Measurements from ENCODE around the gene GALNT10.

DNA sequence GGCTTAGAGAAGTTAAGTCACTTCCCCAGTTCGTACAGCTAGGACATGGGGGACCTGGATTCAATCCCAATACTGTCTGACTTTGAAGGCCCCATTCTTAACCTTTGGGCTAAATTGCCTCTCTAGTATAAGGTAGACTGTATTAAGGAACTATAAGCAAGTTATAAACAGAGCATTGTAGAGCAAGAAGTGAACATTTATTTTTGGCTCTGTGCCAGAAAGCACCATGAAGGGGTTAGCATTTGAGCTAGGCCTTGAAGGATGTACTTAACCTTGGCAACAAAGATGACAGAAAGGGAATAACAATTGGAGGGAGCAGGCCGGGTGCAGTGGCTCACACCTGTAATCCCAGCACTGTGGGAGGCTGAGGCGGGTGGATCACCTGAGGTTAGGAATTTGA lies 32.8 kb downstream of the GALNT10 start:
- TF ChIP-seq, protein P1, sequence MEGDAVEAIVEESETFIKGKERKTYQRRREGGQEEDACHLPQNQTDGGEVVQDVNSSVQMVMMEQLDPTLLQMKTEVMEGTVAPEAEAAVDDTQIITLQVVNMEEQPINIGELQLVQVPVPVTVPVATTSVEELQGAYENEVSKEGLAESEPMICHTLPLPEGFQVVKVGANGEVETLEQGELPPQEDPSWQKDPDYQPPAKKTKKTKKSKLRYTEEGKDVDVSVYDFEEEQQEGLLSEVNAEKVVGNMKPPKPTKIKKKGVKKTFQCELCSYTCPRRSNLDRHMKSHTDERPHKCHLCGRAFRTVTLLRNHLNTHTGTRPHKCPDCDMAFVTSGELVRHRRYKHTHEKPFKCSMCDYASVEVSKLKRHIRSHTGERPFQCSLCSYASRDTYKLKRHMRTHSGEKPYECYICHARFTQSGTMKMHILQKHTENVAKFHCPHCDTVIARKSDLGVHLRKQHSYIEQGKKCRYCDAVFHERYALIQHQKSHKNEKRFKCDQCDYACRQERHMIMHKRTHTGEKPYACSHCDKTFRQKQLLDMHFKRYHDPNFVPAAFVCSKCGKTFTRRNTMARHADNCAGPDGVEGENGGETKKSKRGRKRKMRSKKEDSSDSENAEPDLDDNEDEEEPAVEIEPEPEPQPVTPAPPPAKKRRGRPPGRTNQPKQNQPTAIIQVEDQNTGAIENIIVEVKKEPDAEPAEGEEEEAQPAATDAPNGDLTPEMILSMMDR (IDR thresholded peaks at IDR 0.05; ENCODE audit: insufficient read depth, low read length), result no peak
- TF ChIP-seq, protein P2, sequence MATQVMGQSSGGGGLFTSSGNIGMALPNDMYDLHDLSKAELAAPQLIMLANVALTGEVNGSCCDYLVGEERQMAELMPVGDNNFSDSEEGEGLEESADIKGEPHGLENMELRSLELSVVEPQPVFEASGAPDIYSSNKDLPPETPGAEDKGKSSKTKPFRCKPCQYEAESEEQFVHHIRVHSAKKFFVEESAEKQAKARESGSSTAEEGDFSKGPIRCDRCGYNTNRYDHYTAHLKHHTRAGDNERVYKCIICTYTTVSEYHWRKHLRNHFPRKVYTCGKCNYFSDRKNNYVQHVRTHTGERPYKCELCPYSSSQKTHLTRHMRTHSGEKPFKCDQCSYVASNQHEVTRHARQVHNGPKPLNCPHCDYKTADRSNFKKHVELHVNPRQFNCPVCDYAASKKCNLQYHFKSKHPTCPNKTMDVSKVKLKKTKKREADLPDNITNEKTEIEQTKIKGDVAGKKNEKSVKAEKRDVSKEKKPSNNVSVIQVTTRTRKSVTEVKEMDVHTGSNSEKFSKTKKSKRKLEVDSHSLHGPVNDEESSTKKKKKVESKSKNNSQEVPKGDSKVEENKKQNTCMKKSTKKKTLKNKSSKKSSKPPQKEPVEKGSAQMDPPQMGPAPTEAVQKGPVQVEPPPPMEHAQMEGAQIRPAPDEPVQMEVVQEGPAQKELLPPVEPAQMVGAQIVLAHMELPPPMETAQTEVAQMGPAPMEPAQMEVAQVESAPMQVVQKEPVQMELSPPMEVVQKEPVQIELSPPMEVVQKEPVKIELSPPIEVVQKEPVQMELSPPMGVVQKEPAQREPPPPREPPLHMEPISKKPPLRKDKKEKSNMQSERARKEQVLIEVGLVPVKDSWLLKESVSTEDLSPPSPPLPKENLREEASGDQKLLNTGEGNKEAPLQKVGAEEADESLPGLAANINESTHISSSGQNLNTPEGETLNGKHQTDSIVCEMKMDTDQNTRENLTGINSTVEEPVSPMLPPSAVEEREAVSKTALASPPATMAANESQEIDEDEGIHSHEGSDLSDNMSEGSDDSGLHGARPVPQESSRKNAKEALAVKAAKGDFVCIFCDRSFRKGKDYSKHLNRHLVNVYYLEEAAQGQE (IDR thresholded peaks at IDR 0.05; ENCODE audit: insufficient replicate concordance, low read depth), result no peak
- TF ChIP-seq POLR2AphosphoS5 (IDR thresholded peaks at IDR 0.05; ENCODE audit: low read depth) (no peak), GABPA (IDR thresholded peaks at IDR 0.05; ENCODE audit: low read depth) (no peak)

Data from HL-60 (cell line).